ENCODE results near the gene SLC16A4. TPM values are rescaled to one million over a fixed set of nuclear protein-coding genes. Genes with fewer than 3 reads are reported as not detected.
A peak's percentile ranks its signal among the peaks of the same experiment; 100 is the strongest.

SLC16A4 gene
- total RNA-seq, 3 donors from 2014 or later = 0.96 to 31.5 (median 14.4) TPM

DNA sequence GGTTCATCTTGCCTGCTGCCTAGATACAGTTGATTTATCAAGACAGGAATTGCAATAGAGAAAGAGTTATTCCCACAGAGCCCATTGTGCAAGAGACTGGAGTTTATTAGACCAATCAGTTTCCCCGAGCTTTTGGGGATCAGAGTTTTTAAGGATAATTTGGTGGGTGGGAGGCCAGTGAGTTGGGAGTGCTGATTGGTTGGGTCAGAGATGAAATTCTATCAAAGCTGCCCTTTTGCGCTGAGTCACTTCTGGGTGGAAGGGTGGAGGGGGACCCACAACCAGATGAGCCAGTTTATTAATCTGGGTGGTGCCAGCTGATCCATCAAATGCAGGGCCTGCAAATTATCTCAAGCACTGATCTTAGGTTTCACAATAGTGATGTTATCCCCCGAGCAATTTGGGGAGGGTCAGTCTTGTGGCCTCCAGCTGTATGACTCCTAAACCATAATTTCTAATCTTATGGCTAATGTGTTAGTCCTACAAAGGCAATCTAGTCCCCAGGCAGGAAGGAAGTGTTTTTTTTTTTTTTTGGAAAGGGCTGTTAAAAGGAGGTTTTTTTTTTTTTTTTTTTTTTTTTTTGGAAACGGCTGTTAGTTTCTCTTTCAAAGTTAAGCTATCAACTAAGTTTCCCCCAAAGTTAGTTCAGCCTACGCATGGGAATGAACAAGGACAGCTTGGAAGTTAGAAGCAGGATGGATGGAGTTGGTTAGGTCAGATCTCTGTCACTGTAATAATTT, 7.4 kb downstream of the SLC16A4 start:
- Histone ChIP-seq H3K36me3 (no peaks in the 10 kb centered on the region), H3K4me3 (peak overlapping the region in 1 of 3 donors; percentile 33), H3K27me3 (no peaks in the 10 kb centered on the region), H3K27ac (peak overlapping the region; percentile 56 to 76), H3K9me3 (no peaks in the 10 kb centered on the region), H3K4me1 (no peaks in the 10 kb centered on the region)
- TF ChIP-seq, protein P1, sequence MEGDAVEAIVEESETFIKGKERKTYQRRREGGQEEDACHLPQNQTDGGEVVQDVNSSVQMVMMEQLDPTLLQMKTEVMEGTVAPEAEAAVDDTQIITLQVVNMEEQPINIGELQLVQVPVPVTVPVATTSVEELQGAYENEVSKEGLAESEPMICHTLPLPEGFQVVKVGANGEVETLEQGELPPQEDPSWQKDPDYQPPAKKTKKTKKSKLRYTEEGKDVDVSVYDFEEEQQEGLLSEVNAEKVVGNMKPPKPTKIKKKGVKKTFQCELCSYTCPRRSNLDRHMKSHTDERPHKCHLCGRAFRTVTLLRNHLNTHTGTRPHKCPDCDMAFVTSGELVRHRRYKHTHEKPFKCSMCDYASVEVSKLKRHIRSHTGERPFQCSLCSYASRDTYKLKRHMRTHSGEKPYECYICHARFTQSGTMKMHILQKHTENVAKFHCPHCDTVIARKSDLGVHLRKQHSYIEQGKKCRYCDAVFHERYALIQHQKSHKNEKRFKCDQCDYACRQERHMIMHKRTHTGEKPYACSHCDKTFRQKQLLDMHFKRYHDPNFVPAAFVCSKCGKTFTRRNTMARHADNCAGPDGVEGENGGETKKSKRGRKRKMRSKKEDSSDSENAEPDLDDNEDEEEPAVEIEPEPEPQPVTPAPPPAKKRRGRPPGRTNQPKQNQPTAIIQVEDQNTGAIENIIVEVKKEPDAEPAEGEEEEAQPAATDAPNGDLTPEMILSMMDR (IDR thresholded peaks at IDR 0.05) = no peak
- TF ChIP-seq POLR2AphosphoS5 (IDR thresholded peaks at IDR 0.05) (no peak), POLR2A (IDR thresholded peaks at IDR 0.05) (no peak)
- intact Hi-C loops (cut with DNase I; ENCODE audit: low total_unique reads) = no loop called here
- no peak for DNase-seq (ENCODE audit: low spot score in 2 of 2)

DNA sequence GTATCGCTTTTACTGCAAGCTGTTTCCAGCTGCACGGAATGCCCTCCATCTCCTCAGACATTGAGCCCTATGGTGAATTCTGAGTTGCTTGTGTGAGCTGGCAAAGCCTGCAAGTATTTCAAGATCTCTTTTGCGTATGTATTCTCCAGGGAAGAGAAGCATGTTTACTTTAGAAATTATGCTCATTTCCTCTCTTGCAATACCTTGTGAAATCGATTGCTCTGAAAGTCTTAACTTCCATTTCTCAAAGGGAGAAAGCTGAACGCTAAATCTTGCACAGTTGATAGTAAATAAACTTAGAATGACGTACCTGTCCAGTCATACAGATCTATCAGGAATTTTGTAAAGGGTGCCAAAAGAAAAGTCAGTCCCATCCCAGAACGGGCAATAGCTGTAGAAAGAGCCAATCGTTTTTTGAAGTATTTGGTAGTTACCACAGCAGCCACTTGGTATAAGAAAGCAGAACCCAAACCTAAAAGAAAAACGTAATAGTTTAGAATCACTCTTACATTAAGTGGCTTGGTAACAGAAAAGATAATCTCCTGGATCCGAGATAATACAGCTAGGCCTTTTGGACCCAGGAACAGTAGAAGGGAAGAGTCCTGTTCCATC, 10.0 kb downstream of the SLC16A4 start:
- Histone ChIP-seq H3K4me1 (no peaks in the 10 kb centered on the region), H3K27ac (peak overlapping the region in 1 of 2 donors; percentile 54), H3K9me3 (no peaks in the 10 kb centered on the region), H3K27me3 (no peaks in the 10 kb centered on the region), H3K4me3 (no peak overlapping the region), H3K36me3 (no peaks in the 10 kb centered on the region)
- TF ChIP-seq POLR2A (IDR thresholded peaks at IDR 0.05) (no peak), POLR2AphosphoS5 (IDR thresholded peaks at IDR 0.05) (no peak)
- TF ChIP-seq, protein P1 (IDR thresholded peaks at IDR 0.05) = no peak
- DNase-seq (ENCODE audit: low spot score in 2 of 2) = no peak
- intact Hi-C loops (cut with DNase I; ENCODE audit: low total_unique reads) = no loop called here

DNA sequence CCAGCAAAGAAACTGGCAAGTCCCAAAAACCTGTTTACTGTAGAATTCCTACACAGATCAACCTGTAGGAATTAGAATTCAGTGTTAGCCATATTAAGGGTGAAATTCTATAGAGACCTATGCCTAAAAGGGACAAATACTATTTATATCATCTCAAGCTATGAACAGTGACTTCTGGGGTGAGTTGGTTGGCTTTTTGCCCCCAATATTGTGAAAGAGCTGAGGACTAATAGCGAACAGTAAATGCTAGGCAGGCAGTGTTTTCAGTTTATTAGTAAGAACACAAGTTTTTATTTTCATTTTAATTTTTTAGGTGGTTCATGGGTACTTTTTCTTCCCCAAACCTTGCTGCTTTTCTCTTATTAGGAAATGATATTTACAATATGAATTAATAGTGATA, 15.3 kb downstream of the SLC16A4 start:
- no peak overlapping the region for H3K4me3 ChIP-seq
- intact Hi-C loops (cut with DNase I; ENCODE audit: low total_unique reads) = no loop called here
- H3K4me1 ChIP-seq = no peaks in the 10 kb centered on the region
- no peaks in the 10 kb centered on the region for H3K36me3 ChIP-seq
- no peak overlapping the region for H3K27ac ChIP-seq
- no peaks in the 10 kb centered on the region for H3K27me3 ChIP-seq
- TF ChIP-seq, protein P1 (IDR thresholded peaks at IDR 0.05) = no peak
- TF ChIP-seq POLR2A (IDR thresholded peaks at IDR 0.05) (no peak), POLR2AphosphoS5 (IDR thresholded peaks at IDR 0.05) (no peak)
- DNase-seq (ENCODE audit: low spot score in 2 of 2) = no peak
- no peaks in the 10 kb centered on the region for H3K9me3 ChIP-seq

DNA sequence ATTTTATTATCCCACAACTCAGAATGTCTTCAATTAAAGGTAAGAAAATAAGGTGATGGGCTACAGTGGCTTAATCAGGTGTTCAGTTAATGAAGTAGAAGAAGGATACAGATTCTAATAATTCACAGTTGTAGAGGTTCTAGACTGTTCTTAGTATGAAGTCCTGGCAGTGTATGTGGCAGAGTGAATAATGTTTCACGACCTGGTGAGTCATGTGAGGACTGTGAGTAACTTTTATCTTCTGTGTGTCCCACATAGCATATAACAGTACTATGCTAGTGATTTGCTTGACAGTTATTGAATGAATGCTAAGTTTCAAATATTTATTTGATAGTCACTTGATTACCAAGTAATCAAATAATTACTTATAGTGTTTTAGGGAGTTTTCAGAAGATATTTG, 20.0 kb downstream of the SLC16A4 start:
- TF ChIP-seq POLR2A (IDR thresholded peaks at IDR 0.05) (no peak), POLR2AphosphoS5 (IDR thresholded peaks at IDR 0.05) (no peak)
- TF ChIP-seq, protein P1 (IDR thresholded peaks at IDR 0.05) = no peak
- H3K4me3 ChIP-seq = no peak overlapping the region
- H3K9me3 ChIP-seq = no peaks in the 10 kb centered on the region
- intact Hi-C loops (cut with DNase I; ENCODE audit: low total_unique reads) = no loop called here
- DNase-seq (ENCODE audit: low spot score in 2 of 2) = no peak
- H3K36me3 ChIP-seq = no peaks in the 10 kb centered on the region
- no peaks in the 10 kb centered on the region for H3K4me1 ChIP-seq
- no peak overlapping the region for H3K27ac ChIP-seq
- no peaks in the 10 kb centered on the region for H3K27me3 ChIP-seq

DNA sequence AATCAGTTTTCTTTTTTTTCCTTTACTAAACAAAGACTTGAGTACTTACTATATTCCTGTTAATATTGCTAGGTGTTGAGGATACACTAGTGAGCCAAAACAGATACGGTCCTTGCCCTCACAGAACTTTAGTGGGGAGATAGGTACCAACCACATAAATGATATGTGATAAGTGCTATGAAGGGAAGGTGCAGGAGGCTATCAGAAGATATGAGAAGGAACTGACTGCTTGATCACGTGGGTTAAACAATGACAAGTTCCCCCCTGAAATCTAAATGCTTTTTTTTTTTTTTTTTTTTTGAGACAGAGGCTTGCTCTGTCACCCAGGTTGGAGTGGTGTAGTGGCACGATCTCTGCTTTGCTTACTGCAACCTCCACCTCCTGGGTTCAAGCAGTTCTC, 26.6 kb downstream of the SLC16A4 start:
- no peak overlapping the region for H3K4me3 ChIP-seq
- no peaks in the 10 kb centered on the region for H3K4me1 ChIP-seq
- intact Hi-C loops (cut with DNase I; ENCODE audit: low total_unique reads) = no loop called here
- no peaks in the 10 kb centered on the region for H3K9me3 ChIP-seq
- no peak for DNase-seq (ENCODE audit: low spot score in 2 of 2)
- no peaks in the 10 kb centered on the region for H3K36me3 ChIP-seq
- no peaks in the 10 kb centered on the region for H3K27me3 ChIP-seq
- no peak overlapping the region for H3K27ac ChIP-seq
- TF ChIP-seq POLR2A (IDR thresholded peaks at IDR 0.05) = no peak
- TF ChIP-seq POLR2AphosphoS5 (IDR thresholded peaks at IDR 0.05) = no peak
- TF ChIP-seq, protein P1 (IDR thresholded peaks at IDR 0.05) = no peak
